Skeletal muscle tissue (tissue), 4 donors: Measurements from ENCODE around the gene BACH2. TPM values are rescaled to one million over a fixed set of nuclear protein-coding genes. Genes with fewer than 3 reads are reported as not detected.

Source experiments
- H3K27ac ChIP-seq: one replicate; pipeline ENCODE4 v1.7.0; 2013; ENCODE audit warnings: mild to moderate bottlenecking, low read depth, low read length, inconsistent platforms
- H3K27me3 ChIP-seq, 3 donors: one replicate each; pipeline ENCODE4 v1.7.0; 2013; ENCODE audit warnings: low read length in 3 of 3; ENCODE audit not compliant: control insufficient read depth in 3 of 3, insufficient read depth in 3 of 3
- H3K36me3 ChIP-seq, 3 donors: one replicate each; pipeline ENCODE4 v1.7.0; 2013; ENCODE audit warnings: low read length in 3 of 3; ENCODE audit not compliant: control insufficient read depth in 3 of 3, insufficient read depth in 3 of 3
- H3K4me1 ChIP-seq, 3 donors: one replicate each; pipeline ENCODE4 v1.7.0; 2013; ENCODE audit warnings: low read length in 3 of 3, mild to moderate bottlenecking in 3 of 3; ENCODE audit not compliant: control insufficient read depth in 3 of 3, insufficient read depth in 3 of 3
- H3K4me3 ChIP-seq, 3 donors: one replicate each; pipeline ENCODE4 v1.7.0; 2013; ENCODE audit warnings: low read length in 3 of 3
- H3K9ac ChIP-seq, 3 donors: one replicate each; pipeline ENCODE4 v1.7.0; 2013; ENCODE audit warnings: low read length in 3 of 3, mild to moderate bottlenecking in 3 of 3, moderate library complexity in 2 of 3, low read depth in 1 of 3
- H3K9me3 ChIP-seq, 3 donors: one replicate each; pipeline ENCODE4 v1.7.0; 2013; ENCODE audit warnings: low read length in 3 of 3; ENCODE audit not compliant: control insufficient read depth in 3 of 3
- total RNA-seq: library from RNA; depleted of rRNA; stranded (reverse); fragments of >200 nt; gene quantifications from one replicate; pipeline ENCODE4 v1.2.3, GENCODE V29; 2014
- donor health status: Osteomylitis.

BACH2 gene
- total RNA-seq, 1 donor from 2014 or later = 3.7 TPM

DNA sequence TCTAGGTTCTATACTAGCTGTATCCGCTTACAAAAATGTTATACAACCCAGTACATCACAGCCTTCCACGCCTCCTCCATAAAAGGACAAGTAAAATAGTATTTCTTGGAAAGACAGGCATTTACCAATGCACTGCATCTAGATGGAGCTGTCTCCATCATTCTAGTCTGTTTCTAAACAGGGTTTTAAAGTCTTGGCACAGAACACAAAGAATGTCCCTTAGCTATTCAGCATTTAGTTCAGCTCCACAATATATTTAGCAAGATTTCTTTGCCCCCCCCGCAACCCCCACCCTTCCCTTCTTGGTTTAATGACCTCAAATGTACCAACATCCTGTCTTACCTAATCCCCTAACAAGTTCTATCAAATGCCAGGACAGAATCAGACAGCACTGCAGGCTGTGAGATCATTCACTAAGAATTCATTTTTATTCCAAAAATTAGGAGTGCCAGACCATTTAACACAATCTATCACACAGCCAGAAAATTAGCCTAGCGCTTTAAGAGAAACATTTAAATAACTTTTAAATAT is 198.6 kb downstream of the BACH2 start:
- no peaks in the 10 kb centered on the region for H3K36me3 ChIP-seq
- peak overlapping the region in 2 of 3 donors; percentile 23 to 26 for H3K9ac ChIP-seq
- no peak overlapping the region for H3K4me3 ChIP-seq
- H3K4me1 ChIP-seq = peaks cover 16 to 29% (median 27%) of the 10 kb centered on the region in 3 donors
- no peaks in the 10 kb centered on the region for H3K9me3 ChIP-seq
- H3K27me3 ChIP-seq = no peaks in the 10 kb centered on the region
- peak overlapping the region; percentile 73 for H3K27ac ChIP-seq

DNA sequence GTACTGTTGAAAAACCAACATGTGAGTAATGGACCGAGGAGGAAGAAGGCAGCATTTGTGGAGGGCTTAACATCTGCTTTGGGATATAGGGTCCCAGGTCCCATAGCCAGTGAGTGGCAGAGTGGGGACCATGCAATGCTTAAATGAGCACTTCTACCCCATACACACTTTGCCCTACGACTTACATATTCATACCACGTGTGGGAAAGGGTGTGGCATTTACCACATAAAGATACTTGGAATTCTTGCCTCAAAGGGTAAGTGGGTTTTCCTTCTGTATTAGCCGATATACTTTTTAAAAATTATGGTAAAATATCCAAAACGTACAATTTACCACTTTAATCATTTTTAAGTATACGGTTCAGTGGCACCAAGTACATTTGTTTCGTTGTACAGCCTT is 199.3 kb downstream of the BACH2 start:
- H3K27ac ChIP-seq = peak overlapping the region; percentile 73
- H3K9me3 ChIP-seq = no peaks in the 10 kb centered on the region
- H3K4me3 ChIP-seq = no peak overlapping the region
- no peaks in the 10 kb centered on the region for H3K27me3 ChIP-seq
- no peaks in the 10 kb centered on the region for H3K36me3 ChIP-seq
- peaks cover 16 to 32% (median 27%) of the 10 kb centered on the region in 3 donors for H3K4me1 ChIP-seq
- H3K9ac ChIP-seq = no peak overlapping the region

DNA sequence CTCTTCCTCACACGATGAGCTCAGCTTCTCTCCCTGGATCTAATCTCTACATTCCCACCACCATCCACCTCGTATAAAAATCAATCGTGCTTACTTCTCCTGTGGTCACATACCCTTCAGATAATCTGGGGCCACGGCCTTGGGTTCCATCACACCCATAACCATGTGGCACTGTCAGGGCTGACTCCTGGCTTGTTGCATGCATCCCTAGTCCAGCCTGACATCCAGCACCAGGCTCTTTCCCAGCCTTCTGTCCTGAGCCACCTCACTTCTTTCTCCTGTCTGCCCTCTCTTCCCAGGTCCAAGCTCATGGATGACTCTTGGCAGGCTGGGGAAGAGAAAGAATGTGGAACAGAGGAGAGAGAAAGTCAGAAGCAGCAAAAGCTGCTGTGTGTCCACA is 199.8 kb downstream of the BACH2 start:
- Histone ChIP-seq H3K27me3 (no peaks in the 10 kb centered on the region), H3K9ac (no peak overlapping the region), H3K4me1 (peaks cover 16 to 32% (median 27%) of the 10 kb centered on the region in 3 donors), H3K36me3 (no peaks in the 10 kb centered on the region), H3K9me3 (no peaks in the 10 kb centered on the region), H3K27ac (no peak overlapping the region), H3K4me3 (no peak overlapping the region)

GRCh38 chr6:90095788-90096187 is 200.9 kb downstream of the BACH2 start:
- Histone ChIP-seq H3K36me3 (no peaks in the 10 kb centered on the region), H3K27ac (no peak overlapping the region), H3K4me1 (peaks cover 16 to 32% (median 27%) of the 10 kb centered on the region in 3 donors), H3K4me3 (no peak overlapping the region), H3K9me3 (no peaks in the 10 kb centered on the region), H3K9ac (no peak overlapping the region), H3K27me3 (no peaks in the 10 kb centered on the region)

- Histone ChIP-seq H3K4me1 (peaks cover 16 to 32% (median 27%) of the 10 kb centered on the region in 3 donors), H3K36me3 (no peaks in the 10 kb centered on the region), H3K9me3 (no peaks in the 10 kb centered on the region), H3K9ac (no peak overlapping the region), H3K27me3 (no peaks in the 10 kb centered on the region), H3K4me3 (no peak overlapping the region), H3K27ac (no peak overlapping the region)
Observed at GRCh38 chr6:90095145-90095544, 201.5 kb downstream of the BACH2 start.

DNA sequence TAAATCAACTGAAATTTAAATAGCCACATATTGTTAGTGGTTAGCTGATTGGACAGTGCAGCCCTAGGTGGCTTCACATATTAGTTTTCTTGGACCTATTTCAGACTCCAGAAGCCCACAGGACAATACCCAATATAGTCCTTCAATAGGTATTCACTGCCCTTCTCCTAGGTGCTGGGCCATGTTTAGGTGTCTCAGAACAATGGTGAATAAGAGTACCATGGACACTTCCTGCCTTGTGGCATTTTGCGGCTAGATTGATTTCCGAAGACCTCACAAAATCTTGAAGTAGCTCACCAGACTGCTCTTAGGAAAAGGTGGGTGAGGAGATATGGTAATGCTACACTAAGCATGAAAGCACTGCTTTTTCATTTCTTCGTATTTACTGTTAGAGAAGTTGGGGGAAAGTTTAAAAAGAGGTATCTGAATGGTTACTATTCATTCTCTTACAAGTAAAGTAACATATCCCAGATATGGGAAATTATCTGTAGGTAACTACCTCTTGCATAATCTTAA is 203.0 kb downstream of the BACH2 start:
- Histone ChIP-seq H3K36me3 (no peaks in the 10 kb centered on the region), H3K4me3 (no peak overlapping the region), H3K27ac (no peak overlapping the region), H3K9ac (no peak overlapping the region), H3K4me1 (peaks cover 16 to 30% (median 27%) of the 10 kb centered on the region in 3 donors), H3K27me3 (no peaks in the 10 kb centered on the region), H3K9me3 (no peaks in the 10 kb centered on the region)

- peaks cover 4 to 12% (median 5%) of the 10 kb centered on the region in 3 donors for H3K4me1 ChIP-seq
- H3K27me3 ChIP-seq = no peaks in the 10 kb centered on the region
- H3K4me3 ChIP-seq = no peak overlapping the region
- H3K36me3 ChIP-seq = peaks cover 0 to 8% (median 0%) of the 10 kb centered on the region in 3 donors
- no peaks in the 10 kb centered on the region for H3K9me3 ChIP-seq
- no peak overlapping the region for H3K27ac ChIP-seq
- H3K9ac ChIP-seq = no peak overlapping the region
Observed at GRCh38 chr6:90090866-90091265, 205.8 kb downstream of the BACH2 start.

- H3K27me3 ChIP-seq = no peaks in the 10 kb centered on the region
- no peak overlapping the region for H3K9ac ChIP-seq
- H3K36me3 ChIP-seq = peaks cover 0 to 8% (median 0%) of the 10 kb centered on the region in 3 donors
- no peak overlapping the region for H3K4me3 ChIP-seq
- H3K4me1 ChIP-seq = peaks cover 0 to 8% (median 4%) of the 10 kb centered on the region in 3 donors
- H3K9me3 ChIP-seq = no peaks in the 10 kb centered on the region
- H3K27ac ChIP-seq = no peak overlapping the region
Observed at GRCh38 chr6:90088009-90088408, 208.6 kb downstream of the BACH2 start.

- peaks cover 0 to 8% (median 0%) of the 10 kb centered on the region in 3 donors for H3K36me3 ChIP-seq
- peaks cover 0 to 4% (median 4%) of the 10 kb centered on the region in 3 donors for H3K4me1 ChIP-seq
- no peak overlapping the region for H3K4me3 ChIP-seq
- no peaks in the 10 kb centered on the region for H3K27me3 ChIP-seq
- H3K9me3 ChIP-seq = no peaks in the 10 kb centered on the region
- H3K27ac ChIP-seq = no peak overlapping the region
- H3K9ac ChIP-seq = no peak overlapping the region
Observed at GRCh38 chr6:90087106-90087833, 209.4 kb downstream of the BACH2 start.

GRCh38 chr6:90086517-90086916 is 210.1 kb downstream of the BACH2 start:
- H3K9me3 ChIP-seq = no peaks in the 10 kb centered on the region
- no peaks in the 10 kb centered on the region for H3K27me3 ChIP-seq
- peaks cover 0 to 4% (median 4%) of the 10 kb centered on the region in 3 donors for H3K4me1 ChIP-seq
- H3K9ac ChIP-seq = no peak overlapping the region
- H3K4me3 ChIP-seq = no peak overlapping the region
- no peak overlapping the region for H3K27ac ChIP-seq
- peaks cover 0 to 8% (median 0%) of the 10 kb centered on the region in 3 donors for H3K36me3 ChIP-seq
